ENCODE data around the gene BEND7.
"Not testable (repeated sequence)": the region's sequence is repeated elsewhere in the genome, so short reads cannot be mapped to it uniquely, and the experiment has no call there.

Gene BEND7

DNA sequence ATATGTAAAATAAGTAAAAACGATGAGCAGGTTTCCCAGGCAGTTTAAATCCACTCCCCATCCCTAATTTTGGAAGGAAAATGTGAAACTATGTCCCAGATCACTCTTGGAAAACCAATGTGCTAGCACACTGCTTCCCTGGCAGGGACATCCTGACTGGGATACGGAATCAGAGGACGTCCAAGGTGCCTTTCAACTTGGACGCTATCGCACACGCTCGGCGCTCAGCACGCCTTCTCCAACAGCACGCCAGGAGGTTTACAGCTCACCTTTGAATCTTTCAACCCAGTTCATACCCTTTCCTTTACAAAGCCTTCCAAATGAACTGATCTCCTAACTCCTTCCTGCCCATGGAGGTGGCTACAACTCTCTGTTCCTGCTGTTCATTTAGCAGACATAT lies 47.1 kb downstream of the BEND7 start:
- no peak for DNase-seq (ENCODE audit: low spot score)

DNA sequence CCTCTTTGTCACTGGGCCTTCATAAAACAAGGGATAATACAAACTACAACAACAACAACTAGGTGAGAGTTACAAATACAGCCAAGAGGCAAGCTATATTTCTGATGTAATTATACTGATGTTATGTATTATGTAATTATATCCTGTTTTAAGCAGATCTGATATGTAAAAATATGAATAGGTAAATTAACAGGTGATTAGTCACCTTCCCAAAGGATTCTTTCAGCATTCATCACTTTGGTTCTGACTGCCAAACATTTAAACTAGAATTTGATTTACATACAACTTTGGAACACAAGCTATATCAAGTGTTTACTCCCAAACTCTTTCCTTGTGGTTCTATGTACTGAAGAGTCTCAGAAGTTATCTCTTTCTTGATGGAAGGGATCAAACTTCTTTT lies 53.7 kb downstream of the BEND7 start:
- no peak for DNase-seq (ENCODE audit: low spot score)

DNA sequence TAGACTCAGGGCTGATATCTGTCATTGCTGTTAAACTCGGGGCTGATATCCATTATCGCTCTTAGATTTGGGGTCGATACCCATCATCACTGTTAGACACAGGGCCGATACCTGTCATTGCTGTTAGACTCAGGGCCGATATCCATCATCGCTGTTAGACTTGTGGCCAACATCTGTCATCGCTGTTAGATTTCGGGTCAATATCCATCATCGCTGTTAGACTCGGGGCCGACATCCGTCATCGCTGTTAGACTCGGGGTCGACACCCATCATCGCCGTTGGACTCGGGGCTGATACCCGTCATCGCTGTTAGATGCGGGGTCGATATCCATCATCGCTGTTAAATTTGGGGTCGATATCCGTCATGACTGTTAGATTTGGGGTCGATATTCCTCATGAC lies 54.8 kb downstream of the BEND7 start:
- no peak for DNase-seq (ENCODE audit: low spot score)

DNA sequence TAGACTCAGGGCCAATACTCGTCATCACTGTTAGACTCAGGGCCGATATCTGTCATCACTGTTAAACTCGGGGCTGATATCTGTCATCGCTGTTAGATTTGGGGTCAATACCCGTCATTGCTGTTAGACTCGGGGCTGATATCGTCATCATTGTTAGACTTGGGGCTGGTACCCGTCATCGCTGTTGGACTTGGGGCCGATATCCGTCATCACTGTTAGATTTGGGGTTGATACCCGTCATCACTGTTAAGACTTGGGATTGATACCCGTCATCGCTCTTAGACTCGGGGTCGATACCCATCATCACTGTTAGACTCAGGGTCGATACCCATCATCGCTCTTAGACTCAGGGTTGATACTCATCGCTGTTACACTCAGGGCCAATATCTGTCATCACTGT lies 56.5 kb downstream of the BEND7 start:
- DNase-seq (ENCODE audit: low spot score) = no peak

DNA sequence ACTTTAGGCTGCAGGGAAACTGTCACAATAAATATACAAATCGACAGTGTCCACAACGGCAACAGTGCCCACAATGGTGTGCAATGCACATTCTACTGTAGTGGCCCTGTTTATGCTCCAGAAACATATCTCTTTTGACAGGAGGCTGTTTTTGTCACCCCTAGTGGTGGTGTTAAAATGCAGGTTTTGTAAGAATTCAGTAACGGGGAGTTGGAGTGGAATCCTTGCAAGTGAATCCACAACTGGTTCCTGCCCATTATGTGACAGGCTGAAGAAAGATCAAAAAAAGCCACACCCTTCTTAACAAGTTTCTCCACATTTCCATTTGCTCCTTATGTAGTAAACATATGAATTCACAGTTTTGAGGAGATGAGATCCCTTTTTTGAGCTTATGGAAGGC lies 58.5 kb downstream of the BEND7 start:
- no peak for DNase-seq (ENCODE audit: low spot score)

DNA sequence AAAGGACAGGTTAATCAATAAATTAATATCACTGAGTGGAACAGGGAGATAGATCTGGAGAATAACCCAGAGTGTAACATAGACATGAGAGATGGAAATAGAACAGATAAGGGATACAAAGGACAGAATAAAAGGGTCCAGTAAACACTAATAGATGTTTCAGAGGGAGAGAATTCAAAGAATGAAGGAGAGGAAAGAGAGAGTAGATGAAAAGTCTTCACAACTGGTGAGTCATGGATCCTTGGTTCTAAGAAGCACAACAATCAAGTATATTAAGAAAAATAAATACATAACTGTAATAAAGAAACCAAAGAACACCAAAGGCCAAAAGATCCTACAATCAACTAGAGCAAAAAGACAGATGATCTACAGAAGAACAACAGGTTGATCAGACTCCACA lies 66.3 kb downstream of the BEND7 start:
- DNase-seq (ENCODE audit: low spot score) = no peak

DNA sequence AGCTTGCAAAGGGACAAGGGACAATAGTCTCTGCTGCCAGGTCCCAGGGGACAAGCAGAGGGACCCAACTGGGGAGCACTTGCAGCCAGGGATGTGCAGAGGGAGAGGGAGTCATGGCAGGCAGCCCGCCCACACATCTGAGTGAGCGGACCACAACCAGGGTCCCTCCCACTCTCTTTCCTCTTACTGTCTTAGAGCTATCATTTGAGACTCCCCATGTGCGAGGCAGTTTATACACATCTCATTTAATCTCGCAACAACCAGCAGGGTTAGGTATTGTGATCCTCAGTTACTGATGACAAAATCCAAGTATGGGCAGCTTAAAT lies 70.2 kb downstream of the BEND7 start:
- no peak for DNase-seq (ENCODE audit: low spot score)

DNA sequence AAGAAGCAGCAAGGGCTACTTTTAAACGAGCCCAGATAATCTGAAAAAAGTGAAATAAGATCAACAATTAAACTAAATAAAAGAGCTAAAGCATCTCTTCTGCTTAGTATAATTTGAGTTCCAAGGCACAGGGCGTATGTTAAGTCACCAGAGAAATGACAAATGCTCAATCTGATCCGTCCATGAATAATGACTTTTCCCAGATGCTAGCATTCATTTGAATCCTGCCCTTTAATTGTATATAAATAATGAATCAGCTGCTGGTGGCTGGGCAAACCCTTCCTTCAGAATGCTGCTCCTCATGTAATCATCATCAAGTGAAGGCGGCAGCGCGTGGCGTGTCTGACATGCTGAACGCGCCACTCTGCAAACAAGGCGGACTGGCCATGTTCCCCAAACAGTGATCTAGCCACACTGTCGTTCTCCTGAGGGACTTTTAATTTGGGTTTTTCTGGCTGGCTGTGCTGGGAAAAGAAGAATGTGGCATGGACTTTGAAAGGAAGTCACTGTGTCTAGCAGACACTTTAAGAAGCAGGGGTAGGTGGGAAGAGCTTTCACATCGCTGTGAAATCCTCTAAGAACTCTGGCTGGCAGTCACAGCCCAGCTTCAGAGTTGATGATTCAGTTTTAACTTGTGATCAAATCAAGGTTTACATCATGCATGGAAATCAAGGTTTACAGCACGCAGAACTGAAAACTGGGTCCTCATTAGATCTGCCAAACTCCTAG lies 70.7 kb downstream of the BEND7 start:
- no peak for DNase-seq (ENCODE audit: low spot score)

DNA sequence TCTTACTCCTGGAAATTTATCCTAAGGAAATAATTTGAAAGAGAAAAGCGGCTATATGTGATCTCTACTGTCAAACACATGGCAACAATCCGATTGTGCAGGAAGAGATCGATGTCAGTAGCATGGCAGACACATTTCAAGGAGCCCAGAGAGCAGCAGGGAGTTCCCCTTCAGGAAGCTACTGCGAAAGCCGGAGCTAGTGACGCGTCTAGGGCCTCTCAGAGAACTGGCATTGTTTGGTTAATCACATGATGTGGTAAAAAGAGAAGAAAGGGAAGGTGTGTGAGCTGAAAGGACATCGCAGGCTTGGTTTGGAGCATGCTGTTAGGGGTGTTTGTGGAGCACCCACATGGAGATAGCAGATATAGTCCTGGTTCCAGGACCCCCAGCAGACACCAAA lies 74.9 kb downstream of the BEND7 start:
- DNase-seq (ENCODE audit: low spot score) = no peak

DNA sequence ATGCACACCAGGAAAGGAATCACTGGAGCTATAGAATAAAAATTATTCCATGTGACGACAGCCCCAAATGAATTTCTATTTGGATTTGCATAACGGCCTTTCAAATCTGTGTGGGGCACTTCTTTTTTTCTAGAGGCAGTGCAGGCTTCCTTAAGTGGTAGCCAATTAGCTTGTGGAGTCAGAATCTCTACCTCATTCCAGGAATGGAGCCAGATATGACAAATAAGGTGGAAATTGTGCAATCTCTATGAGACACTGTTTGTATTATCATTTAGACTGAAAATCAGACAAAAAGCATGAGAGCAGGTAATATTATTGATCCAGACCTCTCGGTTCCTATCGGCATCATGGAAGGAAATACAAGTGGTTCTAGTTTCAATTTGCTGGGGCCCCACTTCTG lies 78.7 kb downstream of the BEND7 start:
- DNase-seq (ENCODE audit: low spot score) = no peak

DNA sequence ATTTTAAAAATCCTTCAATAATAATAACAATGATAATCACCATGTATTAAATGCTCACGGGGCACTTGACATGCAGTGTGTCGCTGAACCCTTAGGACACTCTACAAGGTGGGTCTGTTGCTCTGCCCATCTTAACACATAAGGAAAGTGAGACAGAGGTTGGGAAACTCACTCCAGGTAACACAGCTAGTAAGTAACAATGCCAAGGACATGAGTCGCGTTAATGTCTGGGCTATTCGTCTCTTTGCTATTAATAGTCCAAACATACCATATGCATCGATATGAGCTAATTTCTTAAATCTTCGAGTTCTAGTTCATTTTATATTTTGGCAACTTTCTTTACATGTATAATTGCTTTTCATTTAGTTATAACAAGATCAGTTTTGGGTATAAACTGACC lies 79.5 kb downstream of the BEND7 start:
- DNase-seq (ENCODE audit: low spot score) = no peak

DNA sequence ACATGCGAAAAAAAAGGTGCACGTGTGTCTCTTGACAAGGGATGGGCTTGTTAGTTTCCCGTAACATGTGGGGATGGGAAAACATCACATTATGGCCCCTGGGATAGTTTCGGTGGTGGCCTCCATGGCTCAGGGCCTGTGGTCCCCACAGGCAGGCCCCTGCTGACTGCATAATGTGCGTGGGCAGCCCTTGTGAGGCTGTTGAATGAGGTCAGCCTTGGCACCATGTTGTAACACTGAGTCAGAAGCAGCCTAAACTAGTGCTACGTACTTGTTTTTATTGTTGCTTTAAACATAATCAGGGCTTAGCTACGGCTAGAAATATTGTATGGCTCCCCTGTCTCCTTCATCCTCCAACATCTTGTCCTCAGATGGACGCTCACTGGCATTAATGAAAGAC lies 80.6 kb downstream of the BEND7 start:
- DNase-seq (ENCODE audit: low spot score) = no peak

DNA sequence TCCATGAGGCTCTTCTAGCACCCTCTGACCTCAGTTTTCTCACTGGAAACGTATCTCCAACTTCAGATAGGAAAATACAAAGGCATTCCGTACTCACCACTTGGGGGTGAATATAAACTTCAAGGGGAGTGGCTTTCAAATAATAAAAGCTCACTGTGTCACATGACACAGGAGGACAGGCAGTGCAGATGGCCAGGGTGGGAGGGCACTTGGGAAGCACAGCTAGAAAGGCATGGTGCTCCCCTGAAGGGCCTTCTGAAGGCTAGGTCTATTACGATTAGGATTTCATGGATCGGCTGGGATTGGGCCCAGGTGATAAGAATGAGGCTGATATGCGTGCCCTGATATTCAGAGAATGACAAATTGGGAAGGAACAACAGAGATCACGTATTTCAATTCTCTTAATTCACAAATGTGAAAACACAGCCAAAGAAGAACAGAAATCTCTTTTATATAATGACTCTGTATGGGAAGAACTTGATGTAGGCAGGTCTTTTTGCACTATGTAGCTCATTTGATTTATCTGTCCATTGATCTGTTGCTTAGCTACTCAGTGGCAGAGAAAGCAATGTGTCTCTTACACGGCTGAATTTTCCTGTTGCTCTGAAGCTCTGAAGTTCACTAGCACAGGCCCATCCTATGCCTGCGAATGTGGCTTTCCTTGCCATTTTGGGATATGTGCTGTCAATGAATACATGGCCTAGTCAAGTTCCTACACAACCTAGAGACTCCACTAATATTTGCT lies 83.0 kb downstream of the BEND7 start:
- DNase-seq (ENCODE audit: low spot score) = no peak

DNA sequence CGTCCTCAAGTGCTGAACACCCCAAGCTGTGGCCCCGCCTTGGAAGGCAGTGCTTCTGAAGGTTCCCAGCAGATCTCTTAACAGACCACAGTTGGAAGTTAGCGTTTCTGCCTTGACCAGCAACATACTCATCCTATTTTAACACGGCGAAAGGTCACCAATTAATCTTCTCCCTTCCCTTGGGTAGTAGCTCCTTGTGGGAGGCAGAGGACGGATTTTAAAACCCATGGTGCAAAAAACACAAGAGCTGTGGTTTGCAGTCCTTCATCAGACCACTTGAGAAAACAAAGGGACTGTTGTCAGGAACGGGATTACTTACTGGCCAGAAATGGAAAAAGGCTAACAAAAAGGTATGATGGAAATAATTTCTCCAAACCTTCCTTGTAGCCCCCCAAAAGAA lies 87.3 kb downstream of the BEND7 start:
- no peak for DNase-seq (ENCODE audit: low spot score)

DNA sequence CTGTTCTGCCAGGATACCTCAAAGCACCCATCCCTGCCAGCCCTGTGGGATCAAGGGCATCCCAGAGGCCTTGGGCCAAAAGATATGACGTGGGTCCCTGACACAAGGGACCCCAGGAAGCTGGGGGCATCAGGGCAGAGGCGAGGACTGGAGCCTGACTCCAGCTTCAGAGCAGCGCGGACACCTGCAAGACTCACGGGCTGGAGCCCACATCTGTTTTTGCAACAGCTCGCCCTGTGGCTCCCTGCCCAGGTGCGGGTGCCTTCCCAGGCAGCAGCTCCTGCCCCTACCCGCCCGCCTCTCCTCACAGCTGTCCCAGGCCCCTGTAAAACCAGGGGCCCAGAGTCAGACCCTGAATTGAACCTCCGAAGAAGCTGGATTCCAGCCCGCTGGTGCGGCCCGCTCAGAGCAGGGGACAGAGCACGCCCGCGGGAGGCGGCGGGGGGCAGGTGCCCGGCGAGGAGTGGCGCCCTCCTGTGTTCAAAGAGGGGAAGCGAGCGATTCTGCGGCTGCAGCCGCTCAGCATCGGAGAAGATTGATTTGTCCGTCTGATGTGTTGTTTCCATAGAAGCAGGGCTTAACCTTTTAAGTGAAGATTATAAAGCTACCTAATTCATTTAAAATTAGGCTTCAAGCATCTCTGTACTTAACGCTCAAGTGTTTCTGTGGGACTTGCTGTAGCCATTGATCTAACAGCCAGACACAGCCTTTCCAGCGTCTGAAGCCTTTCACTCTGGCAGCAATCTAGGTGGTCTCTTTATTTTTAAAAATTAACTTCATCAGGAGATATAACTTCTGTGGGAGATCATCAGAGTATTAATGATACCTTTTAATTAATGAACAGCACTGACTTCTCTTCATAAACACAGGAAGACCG lies 88.4 kb downstream of the BEND7 start:
- DNase-seq (ENCODE audit: low spot score) = peak; percentile 76

DNA sequence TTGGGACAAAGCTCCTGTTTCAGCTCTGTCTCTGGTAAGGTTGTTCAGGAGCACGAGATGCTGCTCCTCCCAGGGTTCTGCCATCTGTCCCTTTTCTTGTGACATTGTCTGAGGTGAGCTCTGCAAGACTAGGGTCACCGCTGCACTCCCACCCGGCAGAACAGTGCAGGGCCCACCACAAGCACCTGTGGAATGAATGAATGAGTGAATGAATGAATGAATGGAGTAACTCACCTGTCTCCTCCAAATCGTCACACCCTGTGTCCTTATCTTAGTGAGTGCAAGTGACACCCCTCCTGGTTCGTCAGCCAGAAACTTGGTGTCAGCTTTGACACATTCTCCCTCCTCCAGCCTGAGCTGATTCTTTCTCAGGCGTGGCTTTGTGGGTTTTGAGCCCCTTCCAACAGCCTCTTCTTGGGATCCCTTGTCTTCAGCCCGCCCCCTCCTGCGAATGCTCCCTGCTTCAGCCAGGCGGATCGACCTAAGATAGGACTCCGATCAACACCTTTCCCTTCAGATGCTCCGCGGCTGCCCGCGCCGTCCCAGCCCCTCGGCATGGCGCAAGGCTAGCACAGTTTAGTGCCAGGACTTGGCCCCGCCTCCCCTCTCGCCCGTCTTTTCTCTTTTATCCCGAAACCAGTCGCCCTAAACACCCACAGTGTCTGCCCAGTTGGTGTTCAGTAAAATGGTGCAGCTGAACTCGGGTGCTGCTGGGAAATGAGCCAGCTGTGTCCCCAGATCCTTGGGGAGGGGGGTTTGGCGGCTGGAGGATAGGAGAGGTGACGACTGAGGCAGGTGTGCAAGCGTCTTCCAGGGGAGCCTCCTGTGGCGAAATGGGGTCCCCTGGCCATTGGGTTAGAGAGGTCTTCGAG lies 89.3 kb downstream of the BEND7 start:
- DNase-seq (ENCODE audit: low spot score) = no peak

DNA sequence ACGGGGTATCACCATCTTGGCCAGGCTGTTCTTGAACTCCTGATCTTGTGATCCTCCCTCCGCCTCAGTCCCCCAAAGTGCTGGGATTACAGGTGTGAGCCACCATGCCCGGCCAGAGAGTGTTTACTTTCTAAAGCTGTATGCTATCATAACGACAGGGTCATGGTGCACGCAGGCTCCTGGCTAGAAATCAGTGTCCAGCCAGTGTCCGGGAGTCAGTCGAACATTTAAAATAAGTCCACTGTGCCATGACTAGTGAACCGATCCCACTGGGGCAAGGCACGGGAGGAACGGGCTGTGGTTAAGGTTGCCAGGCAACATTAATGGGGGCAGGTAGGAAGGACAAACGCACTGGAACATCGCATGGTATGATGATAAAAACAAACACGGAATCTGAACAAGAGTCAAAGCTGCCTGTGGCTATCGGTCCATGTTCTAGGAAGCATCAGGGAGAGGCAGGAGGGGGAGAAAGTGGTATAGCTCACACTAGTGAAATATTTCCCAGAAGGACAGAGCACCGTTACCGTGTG lies 91.7 kb downstream of the BEND7 start:
- no peak for DNase-seq (ENCODE audit: low spot score)

DNA sequence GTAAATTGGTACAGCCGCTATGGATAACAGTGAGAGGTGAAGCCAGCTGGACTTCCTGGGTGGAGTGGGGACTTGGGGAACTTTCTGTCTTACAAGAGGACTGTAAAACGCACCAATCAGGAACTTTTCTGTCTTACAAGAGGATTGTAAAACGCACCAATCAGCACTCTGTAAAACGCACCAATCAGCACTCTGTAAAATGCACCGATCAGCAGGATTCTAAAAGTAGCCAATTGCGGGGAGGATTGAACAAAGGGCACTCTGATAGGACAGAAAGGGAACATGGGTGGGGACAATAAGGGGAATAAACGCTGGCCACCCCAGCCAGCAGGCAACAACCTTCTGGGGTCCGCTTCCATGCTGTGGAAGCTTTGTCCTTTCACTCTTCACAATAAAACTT lies 100.9 kb downstream of the BEND7 start:
- DNase-seq (ENCODE audit: low spot score) = not testable (repeated sequence)

DNA sequence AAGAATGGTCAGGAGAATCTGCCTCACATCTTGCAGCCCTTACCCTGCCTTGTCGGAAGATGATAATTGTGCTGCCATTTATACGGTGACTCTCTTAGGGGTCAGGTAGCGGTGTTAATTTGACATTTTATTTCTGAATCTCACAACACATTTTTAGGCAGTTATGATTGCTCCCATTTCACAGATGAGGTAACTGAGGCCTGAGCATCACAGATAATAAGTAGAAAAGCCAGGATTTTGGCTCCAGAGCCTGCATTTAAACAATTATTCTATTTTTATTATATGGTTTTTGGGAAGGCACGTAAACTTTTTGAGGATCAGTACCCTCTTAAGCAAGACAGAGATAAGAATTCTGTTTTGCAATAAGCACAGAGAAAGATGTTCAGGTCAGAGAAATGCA lies 103.4 kb downstream of the BEND7 start:
- DNase-seq (ENCODE audit: low spot score) = no peak

DNA sequence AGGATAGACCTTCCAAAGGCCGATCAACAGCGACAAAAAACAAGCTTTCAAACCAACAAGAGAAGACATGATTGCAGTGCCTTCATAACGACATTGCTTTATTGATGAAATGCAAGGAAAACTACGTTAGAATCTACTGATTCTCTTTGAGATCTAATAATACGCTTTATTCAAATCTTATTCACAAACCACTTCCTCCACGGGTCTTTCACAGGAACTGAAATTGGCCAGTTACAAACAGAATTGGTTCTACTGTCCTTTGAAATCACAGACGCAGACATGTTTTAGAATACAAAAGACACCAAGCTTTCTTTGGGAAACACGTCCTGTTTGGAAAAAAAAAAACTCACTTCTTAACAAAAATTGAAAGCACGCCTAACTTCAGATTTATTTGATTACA lies 106.0 kb downstream of the BEND7 start:
- peak; percentile 26 for DNase-seq (ENCODE audit: low spot score)

DNA sequence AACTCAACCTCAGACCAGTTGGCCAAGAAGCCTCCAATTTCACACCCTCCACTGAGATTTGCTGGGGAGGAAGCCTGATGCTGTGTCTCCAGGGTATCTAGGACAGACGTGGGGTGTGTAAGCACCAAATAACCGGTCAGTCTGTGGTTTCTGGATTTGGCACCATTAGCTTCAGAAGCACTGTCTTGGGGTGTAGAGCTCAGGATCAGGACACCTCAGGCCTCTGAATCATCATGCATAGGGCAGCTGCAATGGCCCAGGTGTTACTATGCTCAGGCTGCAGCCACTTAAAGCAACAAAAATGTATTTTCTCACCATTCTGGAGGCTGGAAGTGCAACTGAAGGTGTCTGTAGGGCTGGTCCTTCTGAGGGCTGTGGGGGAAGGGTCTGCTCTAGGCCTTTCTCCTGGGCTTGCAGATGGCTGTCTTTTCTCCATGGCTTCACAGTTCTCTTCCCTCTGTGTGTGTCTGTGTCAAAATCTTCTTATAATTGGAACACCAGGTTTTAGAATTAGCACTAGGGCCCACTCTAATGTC lies 107.4 kb downstream of the BEND7 start:
- no peak for DNase-seq (ENCODE audit: low spot score)

Measured in germinal center (tissue), 1 donor.